ENCODE measurements around the gene PURB.

DNA sequence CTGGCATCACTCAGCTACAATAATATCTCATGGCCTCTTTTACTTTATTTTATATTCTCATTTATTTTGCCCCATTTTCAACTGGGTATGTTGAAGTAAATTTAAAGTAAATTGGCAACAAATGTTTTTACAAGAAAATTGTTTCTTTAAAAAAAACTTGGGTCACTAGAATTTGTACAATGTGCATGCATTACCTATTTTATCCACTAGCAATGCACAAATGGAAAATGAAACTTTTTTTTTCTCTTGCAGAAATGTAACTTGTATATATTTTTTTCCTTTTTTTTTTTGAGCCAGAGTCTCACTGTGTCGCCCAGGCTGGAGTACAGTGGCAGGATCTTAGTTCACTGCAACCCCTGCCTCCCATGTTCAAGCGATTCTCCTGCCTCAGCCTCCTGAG lies 27.2 kb downstream of the PURB start:
- TF ChIP-seq, protein P1, sequence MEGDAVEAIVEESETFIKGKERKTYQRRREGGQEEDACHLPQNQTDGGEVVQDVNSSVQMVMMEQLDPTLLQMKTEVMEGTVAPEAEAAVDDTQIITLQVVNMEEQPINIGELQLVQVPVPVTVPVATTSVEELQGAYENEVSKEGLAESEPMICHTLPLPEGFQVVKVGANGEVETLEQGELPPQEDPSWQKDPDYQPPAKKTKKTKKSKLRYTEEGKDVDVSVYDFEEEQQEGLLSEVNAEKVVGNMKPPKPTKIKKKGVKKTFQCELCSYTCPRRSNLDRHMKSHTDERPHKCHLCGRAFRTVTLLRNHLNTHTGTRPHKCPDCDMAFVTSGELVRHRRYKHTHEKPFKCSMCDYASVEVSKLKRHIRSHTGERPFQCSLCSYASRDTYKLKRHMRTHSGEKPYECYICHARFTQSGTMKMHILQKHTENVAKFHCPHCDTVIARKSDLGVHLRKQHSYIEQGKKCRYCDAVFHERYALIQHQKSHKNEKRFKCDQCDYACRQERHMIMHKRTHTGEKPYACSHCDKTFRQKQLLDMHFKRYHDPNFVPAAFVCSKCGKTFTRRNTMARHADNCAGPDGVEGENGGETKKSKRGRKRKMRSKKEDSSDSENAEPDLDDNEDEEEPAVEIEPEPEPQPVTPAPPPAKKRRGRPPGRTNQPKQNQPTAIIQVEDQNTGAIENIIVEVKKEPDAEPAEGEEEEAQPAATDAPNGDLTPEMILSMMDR (IDR thresholded peaks at IDR 0.05; ENCODE audit: insufficient read depth, low read length), result no peak
- TF ChIP-seq, protein P2, sequence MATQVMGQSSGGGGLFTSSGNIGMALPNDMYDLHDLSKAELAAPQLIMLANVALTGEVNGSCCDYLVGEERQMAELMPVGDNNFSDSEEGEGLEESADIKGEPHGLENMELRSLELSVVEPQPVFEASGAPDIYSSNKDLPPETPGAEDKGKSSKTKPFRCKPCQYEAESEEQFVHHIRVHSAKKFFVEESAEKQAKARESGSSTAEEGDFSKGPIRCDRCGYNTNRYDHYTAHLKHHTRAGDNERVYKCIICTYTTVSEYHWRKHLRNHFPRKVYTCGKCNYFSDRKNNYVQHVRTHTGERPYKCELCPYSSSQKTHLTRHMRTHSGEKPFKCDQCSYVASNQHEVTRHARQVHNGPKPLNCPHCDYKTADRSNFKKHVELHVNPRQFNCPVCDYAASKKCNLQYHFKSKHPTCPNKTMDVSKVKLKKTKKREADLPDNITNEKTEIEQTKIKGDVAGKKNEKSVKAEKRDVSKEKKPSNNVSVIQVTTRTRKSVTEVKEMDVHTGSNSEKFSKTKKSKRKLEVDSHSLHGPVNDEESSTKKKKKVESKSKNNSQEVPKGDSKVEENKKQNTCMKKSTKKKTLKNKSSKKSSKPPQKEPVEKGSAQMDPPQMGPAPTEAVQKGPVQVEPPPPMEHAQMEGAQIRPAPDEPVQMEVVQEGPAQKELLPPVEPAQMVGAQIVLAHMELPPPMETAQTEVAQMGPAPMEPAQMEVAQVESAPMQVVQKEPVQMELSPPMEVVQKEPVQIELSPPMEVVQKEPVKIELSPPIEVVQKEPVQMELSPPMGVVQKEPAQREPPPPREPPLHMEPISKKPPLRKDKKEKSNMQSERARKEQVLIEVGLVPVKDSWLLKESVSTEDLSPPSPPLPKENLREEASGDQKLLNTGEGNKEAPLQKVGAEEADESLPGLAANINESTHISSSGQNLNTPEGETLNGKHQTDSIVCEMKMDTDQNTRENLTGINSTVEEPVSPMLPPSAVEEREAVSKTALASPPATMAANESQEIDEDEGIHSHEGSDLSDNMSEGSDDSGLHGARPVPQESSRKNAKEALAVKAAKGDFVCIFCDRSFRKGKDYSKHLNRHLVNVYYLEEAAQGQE (IDR thresholded peaks at IDR 0.05; ENCODE audit: insufficient replicate concordance, low read depth), result no peak
- TF ChIP-seq POLR2AphosphoS5 (IDR thresholded peaks at IDR 0.05; ENCODE audit: low read depth) (no peak), GABPA (IDR thresholded peaks at IDR 0.05; ENCODE audit: low read depth) (no peak)

All from HL-60 (cell line).